Retina (tissue), 1 donor: Measurements from ENCODE around the gene AIPL1.
A peak's percentile ranks its signal among the peaks of the same experiment; 100 is the strongest.

Source experiments
- DNase-seq: peaks from one replicate; pipeline ENCODE4 v3.0.0-alpha.2; 2016

The AIPL1 gene

GRCh38 chr17:6465206-6466003 lies 30.5 kb upstream of the AIPL1 start:
- DNase-seq, result no peak

- DNase-seq, result no peak
Measured at GRCh38 chr17:6464446-6465041, 29.6 kb upstream of the AIPL1 start.

- no peak for DNase-seq
Measured at GRCh38 chr17:6463616-6464445, 28.9 kb upstream of the AIPL1 start.

- DNase-seq, result no peak
Measured at GRCh38 chr17:6462692-6463091, 27.8 kb upstream of the AIPL1 start.

- DNase-seq, result no peak
Measured at GRCh38 chr17:6461792-6462524, 27.0 kb upstream of the AIPL1 start.

GRCh38 chr17:6461246-6461645 lies 26.3 kb upstream of the AIPL1 start:
- DNase-seq, result no peak

- DNase-seq, result no peak
Measured at GRCh38 chr17:6460531-6461161, 25.7 kb upstream of the AIPL1 start.

GRCh38 chr17:6458460-6458950 lies 23.6 kb upstream of the AIPL1 start:
- no peak for DNase-seq

- no peak for DNase-seq
Measured at GRCh38 chr17:6457688-6458459, 23.0 kb upstream of the AIPL1 start.

- DNase-seq, result no peak
Measured at GRCh38 chr17:6456914-6457687, 22.2 kb upstream of the AIPL1 start.

- no peak for DNase-seq
Measured at GRCh38 chr17:6456321-6456720, 21.4 kb upstream of the AIPL1 start.

GRCh38 chr17:6455321-6455705 lies 20.4 kb upstream of the AIPL1 start:
- DNase-seq, result no peak

GRCh38 chr17:6454495-6455320 lies 19.8 kb upstream of the AIPL1 start:
- peak; percentile 77 for DNase-seq

- DNase-seq, result peak; percentile 58
Measured at GRCh38 chr17:6453279-6454024, 18.5 kb upstream of the AIPL1 start.

GRCh38 chr17:6452471-6453266 lies 17.7 kb upstream of the AIPL1 start:
- DNase-seq, result no peak

GRCh38 chr17:6450926-6451832 lies 16.3 kb upstream of the AIPL1 start:
- no peak for DNase-seq

- no peak for DNase-seq
Measured at GRCh38 chr17:6449307-6449706, 14.4 kb upstream of the AIPL1 start.
